Chondrocyte (in vitro differentiated cells): Measurements from ENCODE around the gene TEX35. TPM values are rescaled to one million over a fixed set of nuclear protein-coding genes. Genes with fewer than 3 reads are reported as not detected.

Experiments
- DNase-seq: peaks from one replicate; pipeline ENCODE4 v3.0.0; 2021; ENCODE audit warnings: mixed read lengths, low spot score
- H3K27ac Mint-ChIP-seq: one replicate; pipeline ENCODE4 v1.8.0; 2021; ENCODE audit warnings: mild to moderate bottlenecking, moderate library complexity, mixed read lengths; ENCODE audit not compliant: unreplicated experiment
- H3K27me3 Mint-ChIP-seq: 2 replicates; pipeline ENCODE4 v1.8.0; 2021; ENCODE audit warnings: low read depth, mixed read lengths
- H3K36me3 Mint-ChIP-seq: 2 replicates; pipeline ENCODE4 v1.8.0; 2021; ENCODE audit warnings: low read depth, mixed read lengths
- H3K4me1 Mint-ChIP-seq: 2 replicates; pipeline ENCODE4 v1.8.0; 2021; ENCODE audit warnings: low read depth, mild to moderate bottlenecking, mixed read lengths
- H3K4me3 Mint-ChIP-seq: one replicate; pipeline ENCODE4 v1.8.0; 2021; ENCODE audit warnings: mild to moderate bottlenecking, moderate library complexity, mixed read lengths; ENCODE audit not compliant: unreplicated experiment
- H3K9me3 Mint-ChIP-seq: 2 replicates; pipeline ENCODE4 v1.8.0; 2021; ENCODE audit warnings: low read depth, mixed read lengths
- total RNA-seq: library from RNA; stranded (reverse); gene quantifications from 3 replicates; pipeline ENCODE4 v1.2.1, GENCODE V29; 2021
- TF ChIP-seq, protein P1 (sequence below): fragments of 200-600 bp; sonication (generic); IDR thresholded peaks from 2 replicates; pipeline ENCODE4 v1.5.0; 2021; ENCODE audit warnings: antibody characterized with exemption, mild to moderate bottlenecking, moderate library complexity

TEX35 gene
- total RNA-seq, 1 donor from 2014 or later, result not detected

DNA sequence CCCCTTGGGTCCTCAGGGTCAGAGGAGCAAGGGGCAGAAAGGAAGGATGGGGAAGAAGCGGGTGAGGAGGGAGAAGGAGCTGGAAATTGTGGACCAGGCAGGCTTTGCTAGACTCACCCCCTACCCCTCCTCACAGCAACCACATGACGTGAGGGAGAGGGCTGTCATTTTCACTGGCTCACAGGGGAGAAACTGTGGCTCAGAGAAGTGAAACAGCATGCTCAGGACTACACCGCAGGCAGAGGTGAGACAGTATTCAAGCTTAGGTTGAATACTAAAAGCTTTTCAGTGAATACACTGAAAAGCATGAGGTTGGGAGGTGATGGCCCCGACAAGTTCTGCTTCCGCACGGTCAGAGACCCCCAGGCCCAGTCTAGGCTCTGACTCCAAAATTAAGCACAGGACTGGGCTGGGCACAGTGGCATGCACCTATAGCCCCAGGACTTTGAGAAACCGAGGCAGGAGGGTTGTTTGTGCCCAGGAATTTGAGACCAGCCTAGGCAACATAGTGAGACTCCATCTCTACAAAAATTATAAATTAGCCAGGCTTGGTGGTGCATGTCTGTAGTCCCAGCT, 14.9 kb upstream of the TEX35 start:
- no peak for DNase-seq
- H3K4me1 Mint-ChIP-seq, result no peaks in the 10 kb centered on the region
- TF ChIP-seq, protein P1, sequence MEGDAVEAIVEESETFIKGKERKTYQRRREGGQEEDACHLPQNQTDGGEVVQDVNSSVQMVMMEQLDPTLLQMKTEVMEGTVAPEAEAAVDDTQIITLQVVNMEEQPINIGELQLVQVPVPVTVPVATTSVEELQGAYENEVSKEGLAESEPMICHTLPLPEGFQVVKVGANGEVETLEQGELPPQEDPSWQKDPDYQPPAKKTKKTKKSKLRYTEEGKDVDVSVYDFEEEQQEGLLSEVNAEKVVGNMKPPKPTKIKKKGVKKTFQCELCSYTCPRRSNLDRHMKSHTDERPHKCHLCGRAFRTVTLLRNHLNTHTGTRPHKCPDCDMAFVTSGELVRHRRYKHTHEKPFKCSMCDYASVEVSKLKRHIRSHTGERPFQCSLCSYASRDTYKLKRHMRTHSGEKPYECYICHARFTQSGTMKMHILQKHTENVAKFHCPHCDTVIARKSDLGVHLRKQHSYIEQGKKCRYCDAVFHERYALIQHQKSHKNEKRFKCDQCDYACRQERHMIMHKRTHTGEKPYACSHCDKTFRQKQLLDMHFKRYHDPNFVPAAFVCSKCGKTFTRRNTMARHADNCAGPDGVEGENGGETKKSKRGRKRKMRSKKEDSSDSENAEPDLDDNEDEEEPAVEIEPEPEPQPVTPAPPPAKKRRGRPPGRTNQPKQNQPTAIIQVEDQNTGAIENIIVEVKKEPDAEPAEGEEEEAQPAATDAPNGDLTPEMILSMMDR, result no peak
- H3K27ac Mint-ChIP-seq, result no peak overlapping the region
- H3K9me3 Mint-ChIP-seq, result no peaks in the 10 kb centered on the region
- no peak overlapping the region for H3K4me3 Mint-ChIP-seq
- no peaks in the 10 kb centered on the region for H3K36me3 Mint-ChIP-seq
- H3K27me3 Mint-ChIP-seq, result no peaks in the 10 kb centered on the region

GRCh38 chr1:178498896-178499675, 13.8 kb upstream of the TEX35 start:
- Mint-ChIP-seq H3K27me3 (no peaks in the 10 kb centered on the region), H3K27ac (no peak overlapping the region)
- DNase-seq, result no peak

DNA sequence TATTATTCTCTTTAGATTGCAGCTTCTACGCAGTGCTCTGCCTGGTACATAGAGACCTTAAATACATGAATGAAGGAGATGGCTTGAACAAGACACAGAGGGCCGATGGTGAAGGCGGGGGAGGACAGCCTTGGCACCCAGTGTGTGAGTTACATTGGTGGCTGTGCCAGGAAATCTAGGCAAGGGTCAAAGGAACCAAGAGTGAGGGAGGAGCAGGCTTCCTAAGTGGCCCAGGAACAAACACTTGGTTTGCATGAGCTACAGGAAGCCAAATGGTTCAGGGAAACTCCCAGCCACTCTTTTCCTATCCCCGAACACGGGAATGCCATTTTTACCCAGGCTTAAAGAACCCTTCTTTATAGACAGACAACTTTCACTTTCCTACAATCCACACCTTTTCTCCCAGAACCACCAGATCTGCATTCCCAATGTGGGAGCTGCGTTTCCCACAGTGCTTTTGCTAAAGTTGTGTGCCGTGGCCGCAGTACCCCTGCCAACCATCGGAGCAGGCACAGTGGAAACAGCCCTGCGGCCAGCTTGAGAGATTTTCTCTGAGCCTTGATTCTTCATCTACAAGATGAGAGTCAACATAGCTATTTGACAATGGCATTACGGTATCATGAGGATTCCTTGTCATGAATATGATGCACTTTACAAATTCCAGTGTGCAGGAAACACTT, 12.7 kb upstream of the TEX35 start:
- no peak overlapping the region for H3K27ac Mint-ChIP-seq
- no peak overlapping the region for H3K4me3 Mint-ChIP-seq
- no peak for DNase-seq
- H3K4me1 Mint-ChIP-seq, result no peaks in the 10 kb centered on the region
- H3K36me3 Mint-ChIP-seq, result no peaks in the 10 kb centered on the region
- no peaks in the 10 kb centered on the region for H3K27me3 Mint-ChIP-seq
- no peaks in the 10 kb centered on the region for H3K9me3 Mint-ChIP-seq
- TF ChIP-seq, protein P1, result peak; percentile 39

More at GRCh38 chr1:178498896-178499675, 13.8 kb upstream of the TEX35 start:
- no peaks in the 10 kb centered on the region for H3K9me3 Mint-ChIP-seq
- TF ChIP-seq, protein P1, result no peak
- no peak overlapping the region for H3K4me3 Mint-ChIP-seq
- H3K4me1 Mint-ChIP-seq, result no peaks in the 10 kb centered on the region
- no peaks in the 10 kb centered on the region for H3K36me3 Mint-ChIP-seq

DNA sequence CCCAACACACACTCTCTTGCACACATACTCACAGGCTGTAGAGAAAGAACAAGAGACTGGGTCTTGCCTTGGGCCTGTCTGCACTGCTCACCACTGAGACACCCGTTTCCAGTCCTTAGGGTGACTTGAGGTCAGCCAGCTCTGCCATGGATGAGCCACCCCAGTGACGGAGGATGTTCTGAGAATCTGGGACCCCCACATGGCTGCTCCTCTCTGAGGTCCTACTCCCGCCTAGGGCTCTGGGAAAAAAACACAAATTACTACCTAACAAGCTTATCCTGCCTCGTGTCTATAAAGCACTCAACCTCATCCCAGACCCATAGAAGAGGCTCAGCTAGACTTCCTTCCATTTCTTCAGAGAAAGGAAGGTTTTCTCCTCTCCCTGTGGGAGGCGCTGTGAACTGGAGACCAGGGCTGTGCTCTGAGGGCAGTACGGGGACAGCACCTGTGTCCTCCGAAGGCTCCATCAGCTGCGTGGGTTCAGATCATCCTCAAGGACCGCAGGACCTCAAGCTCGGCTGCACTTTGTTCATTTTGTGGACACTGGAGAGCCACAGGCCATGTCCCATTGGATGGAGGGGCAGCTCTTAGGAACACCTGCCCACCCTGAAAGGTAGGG, 11.9 kb upstream of the TEX35 start:
- Mint-ChIP-seq H3K36me3 (no peaks in the 10 kb centered on the region), H3K4me1 (no peaks in the 10 kb centered on the region), H3K27me3 (no peaks in the 10 kb centered on the region), H3K9me3 (no peaks in the 10 kb centered on the region), H3K27ac (no peak overlapping the region), H3K4me3 (no peak overlapping the region)
- no peak for DNase-seq
- TF ChIP-seq, protein P1, result no peak

DNA sequence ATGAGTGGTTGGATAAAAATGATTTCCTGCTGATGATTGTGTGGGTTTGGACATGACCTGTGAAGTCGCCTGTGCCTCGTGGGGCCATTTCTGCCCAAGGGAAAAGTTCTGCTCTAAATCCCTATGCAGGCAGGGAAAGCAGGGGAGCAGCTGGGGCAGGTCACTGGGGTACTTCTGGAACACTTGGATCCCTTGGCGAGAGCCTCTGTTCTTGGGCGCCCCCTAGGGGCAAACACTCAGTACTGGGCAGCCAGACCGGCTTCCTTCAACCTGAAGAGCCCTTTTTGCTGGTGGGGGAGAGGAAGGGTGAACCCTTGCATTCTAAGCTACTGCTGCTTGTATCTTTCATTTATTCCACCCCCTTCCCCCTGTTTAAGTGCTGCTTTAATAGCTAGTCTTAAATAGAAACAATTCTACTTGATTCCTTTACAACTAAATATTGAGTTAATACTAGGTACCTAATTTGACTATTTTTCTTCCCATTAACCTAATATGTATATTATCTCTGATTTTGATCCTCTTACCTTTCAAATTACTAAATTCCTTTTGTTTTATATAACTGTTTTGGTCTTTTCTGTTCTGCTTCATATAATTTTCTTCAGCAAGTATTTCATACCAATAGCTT, 11.1 kb upstream of the TEX35 start:
- Mint-ChIP-seq H3K27me3 (no peaks in the 10 kb centered on the region), H3K9me3 (no peaks in the 10 kb centered on the region), H3K4me3 (no peak overlapping the region), H3K27ac (no peak overlapping the region), H3K36me3 (no peaks in the 10 kb centered on the region), H3K4me1 (no peaks in the 10 kb centered on the region)
- TF ChIP-seq, protein P1, result peak; percentile 92
- DNase-seq, result no peak
